SH-SY5Y (cell line): Measurements from ENCODE around the gene BSDC1.

Experiments
- GATA2 ChIP-seq: IDR thresholded peaks from 2 replicates; pipeline ENCODE4 v1.6.1; 2011; ENCODE audit warnings: mild to moderate bottlenecking, low read depth, low read length
- GATA3 ChIP-seq: IDR thresholded peaks from 2 replicates; pipeline ENCODE4 v1.6.1; 2011; ENCODE audit warnings: low read depth, mild to moderate bottlenecking, low read length, moderate library complexity

- TF ChIP-seq GATA3 (no peak), GATA2 (no peak)
Observed at GRCh38 chr1:32349211-32349708, 45.0 kb downstream of the BSDC1 start.
